H1 (cell line): ENCODE data around the gene C2CD3. TPM values are rescaled to one million over a fixed set of nuclear protein-coding genes. Genes with fewer than 3 reads are reported as not detected.

ENCODE experiments used
- EP300 ChIP-seq, 2 experiments: IDR thresholded peaks; 1 replicate in 1 of 2; 2 replicates in 1 of 2; pipeline ENCODE4 v1.6.1; 2011 to 2012; ENCODE audit warnings: low read depth in 2 of 2, low read length in 2 of 2, mild to moderate bottlenecking in 2 of 2, borderline replicate concordance in 1 of 2, inconsistent platforms in 1 of 2, moderate library complexity in 1 of 2
- HDAC2 ChIP-seq, 2 experiments: fragments of 300-600 bp in 1 of 2; sonication (generic) in 1 of 2; IDR thresholded peaks; 2 replicates each; pipeline ENCODE4 v1.6.1; 2011 to 2012; ENCODE audit warnings: low read depth in 2 of 2, low read length in 2 of 2, mild to moderate bottlenecking in 2 of 2, moderate library complexity in 2 of 2, borderline replicate concordance in 1 of 2, inconsistent platforms in 1 of 2
- HDAC6 ChIP-seq: IDR thresholded peaks from one replicate; pipeline ENCODE4 v1.7.1; 2012; ENCODE audit warnings: low read depth, mild to moderate bottlenecking, inconsistent platforms, low read length, moderate library complexity
- SIX5 ChIP-seq: IDR thresholded peaks from 2 replicates; pipeline ENCODE4 v1.6.1; 2011; ENCODE audit warnings: mild to moderate bottlenecking, low read depth, low read length
- polyA plus RNA-seq, 7 experiments: library from polyadenylated mRNA; depleted of rRNA in 3 of 7; stranded (reverse) in 5 of 7; unstranded in 2 of 7; fragments of >200 nt in 5 of 7; fragments of 200-250 nt in 2 of 7; gene quantifications; 1 replicate in 5 of 7; 2 replicates in 1 of 7; 4 replicates in 1 of 7; pipeline versions ENCODE4 v1.2.1 to v1.2.3, GENCODE V29; 2011 to 2013; ENCODE audit warnings: missing spikeins in 2 of 7, mixed read lengths in 2 of 7
- total RNA-seq: library from RNA; stranded (reverse); fragmentation: NEBNext Ultra II Directional; extraction: Animal tissue kit (Norgen Biotek cat#: 25700); gene quantifications from 2 replicates; pipeline ENCODE4 v1.2.1, GENCODE V29; 2021
- TF ChIP-seq, protein P1 (sequence below): fragments of 300-600 bp; sonication (generic); IDR thresholded peaks from 2 replicates; pipeline ENCODE4 v1.7.1; 2012; ENCODE audit warnings: low read length, moderate library complexity, mild to moderate bottlenecking, inconsistent platforms; ENCODE audit not compliant: insufficient replicate concordance

C2CD3 gene
- total and polyA plus RNA-seq, 2 of the 8 experiments (the other 6 are each of a cell fraction or from before 2014, with no cell fraction given) = 11.0 to 29.1 TPM

DNA sequence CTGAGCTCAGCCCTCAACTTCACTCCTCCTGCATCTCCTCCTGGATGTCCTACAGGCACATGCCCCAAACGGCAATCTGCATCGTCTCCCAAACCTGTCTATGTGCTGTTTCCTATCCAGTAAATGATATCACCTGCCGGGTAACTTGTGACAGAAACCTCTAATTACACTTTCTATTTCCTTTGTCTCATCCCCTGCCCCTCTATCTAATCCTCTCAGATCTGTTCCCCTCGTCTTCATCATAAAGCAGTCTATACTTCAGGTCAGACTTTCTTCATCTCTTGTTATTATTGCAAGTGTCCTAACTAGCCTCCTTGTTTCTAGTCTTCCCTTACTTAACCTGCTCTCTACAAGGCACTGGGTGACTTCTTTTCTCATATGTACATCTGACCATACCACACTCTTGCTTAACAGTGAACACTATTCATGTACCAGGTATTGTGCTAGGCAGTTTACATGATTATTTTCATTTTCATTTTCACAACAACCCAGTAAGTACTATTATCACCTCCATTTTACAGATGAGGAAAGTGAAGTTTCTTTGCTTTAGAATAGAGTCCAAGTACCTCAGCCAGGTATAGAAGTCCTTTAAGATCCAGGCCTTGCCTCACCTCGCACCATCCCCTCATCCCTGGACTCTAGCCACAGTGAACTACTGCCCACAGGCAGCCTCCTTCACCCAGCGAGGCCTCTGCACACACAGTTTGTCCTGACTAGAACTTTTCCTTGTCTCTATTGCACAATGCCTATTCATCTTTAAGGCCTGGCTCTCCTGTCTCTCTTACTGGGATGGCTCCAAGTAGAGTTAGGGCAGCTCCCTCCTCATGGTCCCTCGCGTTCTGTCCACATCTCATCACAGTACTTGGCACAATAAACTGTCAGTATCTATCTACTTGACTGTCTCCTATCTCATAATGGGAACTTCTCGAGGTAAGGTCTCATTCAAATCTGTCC, 139.8 kb downstream of the C2CD3 start (continued):
- no peak for TF ChIP-seq HDAC2 (IDR thresholded peaks at IDR 0.05; ENCODE audit: borderline replicate concordance in 1 of 2, low read depth in 2 of 2, low read length in 2 of 2)
- TF ChIP-seq SIX5 = no peak
- TF ChIP-seq, protein P1, sequence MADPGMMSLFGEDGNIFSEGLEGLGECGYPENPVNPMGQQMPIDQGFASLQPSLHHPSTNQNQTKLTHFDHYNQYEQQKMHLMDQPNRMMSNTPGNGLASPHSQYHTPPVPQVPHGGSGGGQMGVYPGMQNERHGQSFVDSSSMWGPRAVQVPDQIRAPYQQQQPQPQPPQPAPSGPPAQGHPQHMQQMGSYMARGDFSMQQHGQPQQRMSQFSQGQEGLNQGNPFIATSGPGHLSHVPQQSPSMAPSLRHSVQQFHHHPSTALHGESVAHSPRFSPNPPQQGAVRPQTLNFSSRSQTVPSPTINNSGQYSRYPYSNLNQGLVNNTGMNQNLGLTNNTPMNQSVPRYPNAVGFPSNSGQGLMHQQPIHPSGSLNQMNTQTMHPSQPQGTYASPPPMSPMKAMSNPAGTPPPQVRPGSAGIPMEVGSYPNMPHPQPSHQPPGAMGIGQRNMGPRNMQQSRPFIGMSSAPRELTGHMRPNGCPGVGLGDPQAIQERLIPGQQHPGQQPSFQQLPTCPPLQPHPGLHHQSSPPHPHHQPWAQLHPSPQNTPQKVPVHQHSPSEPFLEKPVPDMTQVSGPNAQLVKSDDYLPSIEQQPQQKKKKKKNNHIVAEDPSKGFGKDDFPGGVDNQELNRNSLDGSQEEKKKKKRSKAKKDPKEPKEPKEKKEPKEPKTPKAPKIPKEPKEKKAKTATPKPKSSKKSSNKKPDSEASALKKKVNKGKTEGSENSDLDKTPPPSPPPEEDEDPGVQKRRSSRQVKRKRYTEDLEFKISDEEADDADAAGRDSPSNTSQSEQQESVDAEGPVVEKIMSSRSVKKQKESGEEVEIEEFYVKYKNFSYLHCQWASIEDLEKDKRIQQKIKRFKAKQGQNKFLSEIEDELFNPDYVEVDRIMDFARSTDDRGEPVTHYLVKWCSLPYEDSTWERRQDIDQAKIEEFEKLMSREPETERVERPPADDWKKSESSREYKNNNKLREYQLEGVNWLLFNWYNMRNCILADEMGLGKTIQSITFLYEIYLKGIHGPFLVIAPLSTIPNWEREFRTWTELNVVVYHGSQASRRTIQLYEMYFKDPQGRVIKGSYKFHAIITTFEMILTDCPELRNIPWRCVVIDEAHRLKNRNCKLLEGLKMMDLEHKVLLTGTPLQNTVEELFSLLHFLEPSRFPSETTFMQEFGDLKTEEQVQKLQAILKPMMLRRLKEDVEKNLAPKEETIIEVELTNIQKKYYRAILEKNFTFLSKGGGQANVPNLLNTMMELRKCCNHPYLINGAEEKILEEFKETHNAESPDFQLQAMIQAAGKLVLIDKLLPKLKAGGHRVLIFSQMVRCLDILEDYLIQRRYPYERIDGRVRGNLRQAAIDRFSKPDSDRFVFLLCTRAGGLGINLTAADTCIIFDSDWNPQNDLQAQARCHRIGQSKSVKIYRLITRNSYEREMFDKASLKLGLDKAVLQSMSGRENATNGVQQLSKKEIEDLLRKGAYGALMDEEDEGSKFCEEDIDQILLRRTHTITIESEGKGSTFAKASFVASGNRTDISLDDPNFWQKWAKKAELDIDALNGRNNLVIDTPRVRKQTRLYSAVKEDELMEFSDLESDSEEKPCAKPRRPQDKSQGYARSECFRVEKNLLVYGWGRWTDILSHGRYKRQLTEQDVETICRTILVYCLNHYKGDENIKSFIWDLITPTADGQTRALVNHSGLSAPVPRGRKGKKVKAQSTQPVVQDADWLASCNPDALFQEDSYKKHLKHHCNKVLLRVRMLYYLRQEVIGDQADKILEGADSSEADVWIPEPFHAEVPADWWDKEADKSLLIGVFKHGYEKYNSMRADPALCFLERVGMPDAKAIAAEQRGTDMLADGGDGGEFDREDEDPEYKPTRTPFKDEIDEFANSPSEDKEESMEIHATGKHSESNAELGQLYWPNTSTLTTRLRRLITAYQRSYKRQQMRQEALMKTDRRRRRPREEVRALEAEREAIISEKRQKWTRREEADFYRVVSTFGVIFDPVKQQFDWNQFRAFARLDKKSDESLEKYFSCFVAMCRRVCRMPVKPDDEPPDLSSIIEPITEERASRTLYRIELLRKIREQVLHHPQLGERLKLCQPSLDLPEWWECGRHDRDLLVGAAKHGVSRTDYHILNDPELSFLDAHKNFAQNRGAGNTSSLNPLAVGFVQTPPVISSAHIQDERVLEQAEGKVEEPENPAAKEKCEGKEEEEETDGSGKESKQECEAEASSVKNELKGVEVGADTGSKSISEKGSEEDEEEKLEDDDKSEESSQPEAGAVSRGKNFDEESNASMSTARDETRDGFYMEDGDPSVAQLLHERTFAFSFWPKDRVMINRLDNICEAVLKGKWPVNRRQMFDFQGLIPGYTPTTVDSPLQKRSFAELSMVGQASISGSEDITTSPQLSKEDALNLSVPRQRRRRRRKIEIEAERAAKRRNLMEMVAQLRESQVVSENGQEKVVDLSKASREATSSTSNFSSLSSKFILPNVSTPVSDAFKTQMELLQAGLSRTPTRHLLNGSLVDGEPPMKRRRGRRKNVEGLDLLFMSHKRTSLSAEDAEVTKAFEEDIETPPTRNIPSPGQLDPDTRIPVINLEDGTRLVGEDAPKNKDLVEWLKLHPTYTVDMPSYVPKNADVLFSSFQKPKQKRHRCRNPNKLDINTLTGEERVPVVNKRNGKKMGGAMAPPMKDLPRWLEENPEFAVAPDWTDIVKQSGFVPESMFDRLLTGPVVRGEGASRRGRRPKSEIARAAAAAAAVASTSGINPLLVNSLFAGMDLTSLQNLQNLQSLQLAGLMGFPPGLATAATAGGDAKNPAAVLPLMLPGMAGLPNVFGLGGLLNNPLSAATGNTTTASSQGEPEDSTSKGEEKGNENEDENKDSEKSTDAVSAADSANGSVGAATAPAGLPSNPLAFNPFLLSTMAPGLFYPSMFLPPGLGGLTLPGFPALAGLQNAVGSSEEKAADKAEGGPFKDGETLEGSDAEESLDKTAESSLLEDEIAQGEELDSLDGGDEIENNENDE = no peak
- no peak for TF ChIP-seq EP300 (IDR thresholded peaks at IDR 0.05; ENCODE audit: borderline replicate concordance in 1 of 2, low read depth in 2 of 2, low read length in 2 of 2)
- TF ChIP-seq HDAC6 = no peak
